Effector CD8-positive, alpha-beta T cell (primary cell): ENCODE results near the gene RAD18.

Experiments used
- DNase-seq: peaks from one replicate; lab custom pipeline; 2025; lab: John Stamatoyannopoulos, UW

Gene RAD18

GRCh38 chr3:8895829-8896228 is 67.4 kb downstream of the RAD18 start:
- DNase-seq = no peak

DNA sequence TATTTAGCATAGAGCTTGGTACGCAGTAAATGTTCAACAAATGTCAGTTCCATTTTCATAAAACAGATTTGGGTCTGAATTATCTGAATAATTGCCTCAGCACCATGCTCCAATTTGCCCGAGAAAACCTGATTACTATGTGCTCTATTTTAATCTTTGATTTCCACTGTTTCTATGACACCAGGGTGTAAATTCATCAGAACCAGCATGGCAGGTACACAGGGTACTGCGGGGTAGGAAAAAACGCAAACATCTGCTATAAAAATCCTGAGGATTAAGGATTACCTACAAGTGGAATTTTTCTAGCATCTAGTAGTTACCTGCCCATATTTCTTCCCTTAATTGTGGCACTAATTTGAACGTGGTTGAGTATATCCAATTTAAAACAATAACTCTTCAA is 70.3 kb downstream of the RAD18 start:
- DNase-seq = no peak

DNA sequence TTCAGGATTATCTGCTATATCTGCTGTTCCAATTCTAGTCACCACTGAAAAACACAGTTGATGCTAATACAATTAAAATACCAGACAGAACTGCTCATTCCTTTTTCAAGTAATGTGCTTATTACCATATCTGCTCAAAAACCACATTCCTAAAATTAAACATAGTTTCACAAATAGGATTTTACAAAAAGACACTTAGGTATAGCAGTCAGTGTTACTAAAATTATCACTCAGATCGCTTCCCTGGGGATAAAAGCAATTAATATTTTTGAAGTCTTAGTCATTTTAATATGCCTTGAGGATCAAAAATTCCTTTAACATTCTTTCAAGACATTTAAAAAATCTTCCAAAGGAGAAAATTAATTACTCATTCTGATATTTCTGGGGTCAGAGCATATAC is 71.5 kb downstream of the RAD18 start:
- no peak for DNase-seq

GRCh38 chr3:8891303-8891702 is 72.0 kb downstream of the RAD18 start:
- DNase-seq = no peak

GRCh38 chr3:8888301-8888915 is 74.9 kb downstream of the RAD18 start:
- DNase-seq = no peak

- DNase-seq = no peak
These were observed 75.6 kb downstream of the RAD18 start for GRCh38 chr3:8887435-8888300.

DNA sequence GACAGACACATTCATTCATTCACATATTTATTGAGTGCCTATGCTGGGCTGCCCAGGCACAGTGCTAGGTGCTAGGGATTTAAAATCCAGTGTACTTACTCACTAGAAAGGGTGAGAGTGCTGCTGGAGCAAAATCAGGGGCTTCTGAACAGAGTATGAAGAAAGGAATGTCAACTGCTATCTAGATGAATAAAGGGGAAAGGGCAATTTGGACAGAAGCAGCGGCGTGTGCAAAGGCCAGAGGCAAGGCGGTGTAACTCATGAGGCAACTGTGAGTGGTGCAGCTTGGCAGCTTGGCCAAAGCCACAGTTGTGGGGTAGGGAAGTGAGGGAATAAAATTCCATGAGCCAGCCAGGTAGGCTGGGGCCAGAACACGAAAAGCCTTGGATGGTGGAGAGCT is 76.7 kb downstream of the RAD18 start:
- DNase-seq = no peak

DNA sequence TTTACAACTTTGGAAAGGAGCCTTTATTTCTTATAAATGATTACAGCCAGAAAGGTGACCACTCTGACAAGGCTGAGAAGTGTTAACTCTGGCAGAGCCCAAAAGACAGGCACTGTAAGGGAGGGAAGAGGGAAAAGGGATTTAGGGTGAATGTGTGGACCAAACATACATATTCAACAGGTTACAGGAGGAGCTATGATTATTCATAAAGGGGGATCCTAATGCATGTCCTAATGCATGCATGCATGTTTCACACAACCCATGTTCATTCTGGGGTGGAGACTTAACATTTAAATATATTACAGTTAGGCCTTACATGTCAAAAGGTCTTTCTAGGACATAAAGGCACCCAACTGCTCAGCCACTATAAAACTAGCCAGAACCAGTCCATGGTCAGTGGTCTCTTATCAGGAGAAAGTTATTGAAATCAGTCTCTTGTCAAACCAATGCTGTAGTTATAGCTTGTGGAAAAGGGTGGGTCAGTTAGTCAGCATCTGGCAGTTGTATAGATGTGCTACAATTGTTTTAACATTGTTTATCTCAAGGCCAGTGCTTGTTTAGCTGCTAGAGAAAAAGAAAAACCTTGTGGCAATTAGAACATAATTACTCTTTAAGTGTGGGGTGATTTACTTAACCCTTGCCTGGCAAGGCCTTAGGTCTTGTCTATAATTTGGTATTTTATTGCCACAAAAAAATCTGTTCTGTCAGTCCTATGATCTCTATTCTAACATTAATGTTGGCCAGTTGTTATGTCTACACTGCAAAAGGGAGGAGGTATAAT is 77.5 kb downstream of the RAD18 start:
- DNase-seq = no peak

- DNase-seq = no peak
These were observed 78.5 kb downstream of the RAD18 start for GRCh38 chr3:8884630-8885290.

DNA sequence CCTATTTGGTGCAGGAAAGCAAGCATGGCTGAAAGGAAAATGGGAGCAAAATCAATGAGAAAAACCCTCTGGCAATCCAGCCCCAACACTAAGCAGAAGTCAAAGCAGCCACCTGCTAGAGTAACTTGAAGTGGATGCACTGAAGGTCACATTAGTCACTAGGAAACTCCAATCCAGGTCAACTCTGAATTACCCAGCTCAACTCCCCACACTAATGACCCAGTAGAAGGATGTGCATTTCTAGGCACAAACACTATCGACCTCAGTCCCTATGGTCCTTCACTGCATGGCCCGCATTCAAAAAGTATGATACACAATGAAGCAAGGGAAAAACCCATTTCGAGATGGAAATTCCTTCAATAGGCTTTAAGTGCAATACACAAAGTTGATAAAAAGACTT is 80.6 kb downstream of the RAD18 start:
- no peak for DNase-seq

DNA sequence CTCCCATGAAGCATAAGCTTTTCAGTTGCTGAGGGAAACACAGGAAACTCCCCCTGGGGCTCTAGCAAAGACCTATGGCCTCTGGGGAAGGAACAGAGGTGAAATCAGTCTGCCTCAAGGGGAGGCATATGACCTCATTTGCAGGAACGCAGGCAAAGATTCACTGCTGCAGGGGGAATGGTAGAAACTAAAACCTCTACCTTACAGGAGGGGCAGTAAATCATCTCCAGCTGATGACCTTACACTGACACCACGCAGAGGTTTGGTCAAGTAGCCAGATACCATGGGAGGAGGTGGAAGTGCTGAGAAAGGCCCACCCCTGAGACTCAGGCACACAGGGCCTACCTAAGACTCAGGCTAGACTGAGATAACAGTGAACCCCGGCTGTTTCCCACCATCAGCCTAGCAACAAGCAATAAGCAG is 81.1 kb downstream of the RAD18 start:
- DNase-seq = no peak

DNA sequence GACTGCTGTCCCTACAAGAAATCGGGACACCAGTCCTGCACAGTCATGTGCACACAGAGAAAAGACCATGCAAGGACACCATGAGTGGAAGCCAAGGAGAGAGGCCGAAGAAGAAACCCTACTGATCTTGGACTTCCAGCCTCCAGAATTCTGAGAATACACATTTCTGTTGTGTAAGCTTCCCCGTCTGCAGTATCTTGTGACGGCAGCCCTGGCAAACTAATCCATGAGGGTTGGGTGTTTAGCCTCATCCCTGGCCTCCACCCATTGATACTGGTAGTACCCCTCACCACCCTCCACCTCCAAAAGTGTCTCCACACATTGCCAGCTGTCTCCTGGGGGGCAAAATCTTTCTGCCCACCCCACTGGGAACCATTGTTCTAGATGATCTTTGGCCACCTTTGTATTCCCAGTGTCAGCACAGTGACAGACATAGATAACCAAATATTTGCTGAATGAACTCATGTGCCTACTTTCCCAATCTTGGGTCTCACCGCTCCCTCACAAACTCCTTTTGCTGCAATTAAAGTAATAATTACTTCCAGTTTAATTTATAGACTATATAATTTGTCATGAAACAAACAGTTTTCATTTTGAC is 83.8 kb downstream of the RAD18 start:
- DNase-seq = no peak

- no peak for DNase-seq
These were observed 87.4 kb downstream of the RAD18 start for GRCh38 chr3:8875836-8876235.

GRCh38 chr3:8873740-8874139 is 89.5 kb downstream of the RAD18 start:
- DNase-seq = no peak

DNA sequence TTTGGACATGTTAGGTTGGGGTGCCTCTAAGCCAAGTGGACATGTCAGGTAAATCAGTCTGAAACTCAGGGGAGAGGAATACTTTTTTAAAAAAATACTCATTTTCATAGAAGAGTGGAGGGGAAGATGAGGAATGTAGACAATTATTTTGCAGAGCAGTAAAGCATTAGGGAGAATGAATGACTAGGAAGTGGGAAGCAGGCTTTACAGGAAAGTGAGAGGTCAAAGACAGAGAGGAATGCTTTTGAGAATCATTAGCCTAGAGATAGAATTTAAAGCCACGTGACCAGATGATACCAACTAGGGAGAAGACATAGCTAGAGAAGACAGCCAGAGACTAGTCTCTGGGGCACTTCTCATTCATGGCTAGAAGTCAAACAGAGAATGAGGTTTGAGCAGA is 91.0 kb downstream of the RAD18 start:
- no peak for DNase-seq

- DNase-seq = no peak
These were observed 92.0 kb downstream of the RAD18 start for GRCh38 chr3:8871306-8871705.

GRCh38 chr3:8870134-8870533 is 93.1 kb downstream of the RAD18 start:
- DNase-seq = no peak

DNA sequence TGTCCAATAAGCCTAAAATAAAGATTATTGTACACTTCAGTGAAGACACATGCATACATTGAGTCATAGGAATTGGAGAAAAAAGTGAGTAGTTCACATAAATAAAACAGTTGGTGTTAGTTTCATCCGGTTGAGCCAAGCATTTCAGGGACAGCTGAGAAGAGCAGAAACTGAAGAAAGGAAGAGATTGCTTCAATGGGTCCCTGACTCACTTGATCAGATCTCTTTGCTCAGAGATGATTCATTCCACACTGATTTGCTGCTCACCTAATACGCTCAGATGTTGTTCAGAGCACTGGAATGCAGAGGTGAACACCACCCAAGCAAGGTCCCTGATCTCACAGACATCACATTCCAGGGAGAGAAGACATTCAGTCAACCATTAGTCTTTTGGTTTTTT is 93.7 kb downstream of the RAD18 start:
- DNase-seq = no peak

DNA sequence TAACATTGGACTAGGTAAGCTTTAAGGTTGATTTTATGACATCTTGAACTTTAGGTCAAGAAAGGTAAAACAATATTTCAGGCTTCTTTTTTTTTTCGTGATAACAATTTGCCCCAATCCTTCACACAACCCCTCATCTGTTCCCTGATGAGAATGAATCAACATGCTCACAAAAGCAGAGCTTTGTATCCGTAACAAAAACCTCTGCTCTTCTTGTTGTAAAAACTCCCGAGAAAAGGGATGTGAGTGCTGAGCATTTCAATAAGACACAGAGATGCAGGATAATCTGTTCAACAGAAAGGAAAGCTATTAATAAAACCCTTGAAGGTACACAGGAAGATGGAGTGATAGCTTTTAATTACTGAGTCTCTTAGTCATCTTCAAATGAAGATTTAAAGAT is 94.3 kb downstream of the RAD18 start:
- no peak for DNase-seq

DNA sequence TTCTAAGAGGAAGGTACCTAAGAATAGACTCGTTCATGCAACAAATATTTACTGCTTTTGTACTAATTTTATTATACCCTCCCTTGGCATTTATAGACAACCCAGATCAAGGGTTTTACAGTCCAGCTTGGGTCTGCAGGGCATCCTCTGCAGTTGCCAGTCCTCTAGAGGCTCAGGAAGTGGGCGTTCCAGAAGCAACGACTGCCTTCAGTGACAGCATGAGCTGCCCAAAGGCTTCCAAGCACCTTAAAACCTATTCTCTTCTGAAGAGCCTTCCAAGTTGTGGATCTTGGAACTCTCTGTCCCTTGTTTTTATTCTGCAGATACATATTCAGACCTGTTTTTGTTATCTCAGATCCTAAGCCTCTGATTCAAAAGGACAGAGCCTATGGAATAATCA is 95.6 kb downstream of the RAD18 start:
- no peak for DNase-seq

DNA sequence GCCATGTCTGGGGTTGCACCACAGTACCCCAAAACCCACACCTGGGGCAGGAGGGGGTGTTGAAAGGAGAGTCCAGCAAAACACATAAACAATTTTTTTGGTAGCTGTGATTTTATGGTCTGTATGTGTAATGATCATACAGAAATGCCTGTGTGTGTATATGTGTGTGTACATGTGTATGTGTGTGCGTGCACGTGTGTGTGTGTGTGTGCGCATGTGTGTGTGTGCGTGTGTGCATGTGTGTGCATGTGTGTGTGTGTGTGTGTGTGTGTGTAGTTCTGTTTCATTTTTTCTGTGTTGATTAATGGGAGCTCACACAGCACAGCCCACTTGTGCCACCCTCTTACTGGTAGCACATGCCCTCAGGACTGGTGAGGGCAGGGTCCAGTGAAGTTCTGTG is 97.6 kb downstream of the RAD18 start:
- no peak for DNase-seq
